ENCODE data around the gene TUT7.

Gene TUT7

GRCh38 chr9:86262492-86262891, 91.7 kb downstream of the TUT7 start:
- Histone ChIP-seq H3K36me3 (replicated peaks; ENCODE audit: low read depth, low read length) (peaks cover 19% of the 10 kb centered on the region), H3K4me1 (ENCODE audit: low read length) (no peaks in the 10 kb centered on the region), H4K20me1 (ENCODE audit: insufficient read depth, low read length) (no peaks in the 10 kb centered on the region), H3K79me2 (ENCODE audit: low read length) (peaks cover 4% of the 10 kb centered on the region), H3K9ac (ENCODE audit: low read length) (no peak overlapping the region), H3K4me3 (ENCODE audit: low read length) (no peak overlapping the region), H3K9me3 (ENCODE audit: insufficient read depth, low read length) (no peaks in the 10 kb centered on the region), H3K27ac (ENCODE audit: low read length) (no peak overlapping the region), H3K27me3 (ENCODE audit: low read depth, low read length) (no peaks in the 10 kb centered on the region), H3K4me2 (ENCODE audit: low read length) (no peak overlapping the region), H2AFZ (ENCODE audit: low read depth, low read length) (no peak overlapping the region)
- TF ChIP-seq EZH2phosphoT487 (IDR thresholded peaks at IDR 0.05; ENCODE audit: low read depth) (no peak), CTCF (IDR thresholded peaks at IDR 0.05; ENCODE audit: low read depth, low read length) (no peak)

GRCh38 chr9:86259557-86259956, 94.7 kb downstream of the TUT7 start, which contains the start of gene C9orf153:
Gene C9orf153, minus strand, starts transcription at chr9:86259657. Its CDS starts 30,054 bp downstream, at chr9:86229603.
- Histone ChIP-seq H3K9ac (ENCODE audit: low read length) (no peak within 1 kb of the TSS), H3K36me3 (replicated peaks; ENCODE audit: low read depth, low read length) (peaks cover 19% of the 10 kb centered on the region), H3K4me3 (ENCODE audit: low read length) (no peak within 1 kb of the TSS), H3K4me2 (ENCODE audit: low read length) (no peak within 1 kb of the TSS), H3K4me1 (ENCODE audit: low read length) (no peaks in the 10 kb centered on the region), H2AFZ (ENCODE audit: low read depth, low read length) (no peak within 1 kb of the TSS), H4K20me1 (ENCODE audit: insufficient read depth, low read length) (no peaks in the 10 kb centered on the region), H3K79me2 (ENCODE audit: low read length) (no peaks in the 10 kb centered on the region), H3K9me3 (ENCODE audit: insufficient read depth, low read length) (no peaks in the 10 kb centered on the region), H3K27ac (ENCODE audit: low read length) (no peak within 1 kb of the TSS), H3K27me3 (ENCODE audit: low read depth, low read length) (no peaks in the 10 kb centered on the region)
- TF ChIP-seq CTCF (IDR thresholded peaks at IDR 0.05; ENCODE audit: low read depth, low read length) (no peak), EZH2phosphoT487 (IDR thresholded peaks at IDR 0.05; ENCODE audit: low read depth) (no peak)

GRCh38 chr9:86257391-86257790, 96.8 kb downstream of the TUT7 start:
- Histone ChIP-seq H4K20me1 (ENCODE audit: insufficient read depth, low read length) (no peaks in the 10 kb centered on the region), H3K4me3 (ENCODE audit: low read length) (no peak overlapping the region)
- no peak for TF ChIP-seq CTCF (IDR thresholded peaks at IDR 0.05; ENCODE audit: low read depth, low read length)
- no peak for TF ChIP-seq EZH2phosphoT487 (IDR thresholded peaks at IDR 0.05; ENCODE audit: low read depth)

GRCh38 chr9:86256653-86257052, 97.6 kb downstream of the TUT7 start:
- Histone ChIP-seq H3K4me1 (ENCODE audit: low read length) (no peaks in the 10 kb centered on the region), H3K27ac (ENCODE audit: low read length) (no peak overlapping the region), H3K9me3 (ENCODE audit: insufficient read depth, low read length) (0 out of 2 replicates have a peak, but pooled peaks cover 4% of the 10 kb centered on the region), H4K20me1 (ENCODE audit: insufficient read depth, low read length) (no peaks in the 10 kb centered on the region), H3K36me3 (replicated peaks; ENCODE audit: low read depth, low read length) (peaks cover 6% of the 10 kb centered on the region), H2AFZ (ENCODE audit: low read depth, low read length) (no peak overlapping the region), H3K9ac (ENCODE audit: low read length) (no peak overlapping the region), H3K27me3 (ENCODE audit: low read depth, low read length) (no peaks in the 10 kb centered on the region), H3K79me2 (ENCODE audit: low read length) (no peaks in the 10 kb centered on the region), H3K4me3 (ENCODE audit: low read length) (no peak overlapping the region), H3K4me2 (ENCODE audit: low read length) (no peak overlapping the region)
- TF ChIP-seq EZH2phosphoT487 (IDR thresholded peaks at IDR 0.05; ENCODE audit: low read depth) (no peak), CTCF (IDR thresholded peaks at IDR 0.05; ENCODE audit: low read depth, low read length) (no peak)

More at GRCh38 chr9:86257391-86257790, 96.8 kb downstream of the TUT7 start:
- Histone ChIP-seq H3K9ac (ENCODE audit: low read length) (no peak overlapping the region), H3K9me3 (ENCODE audit: insufficient read depth, low read length) (0 out of 2 replicates have a peak, but pooled peaks cover 4% of the 10 kb centered on the region), H3K27ac (ENCODE audit: low read length) (no peak overlapping the region), H3K79me2 (ENCODE audit: low read length) (no peaks in the 10 kb centered on the region), H3K4me2 (ENCODE audit: low read length) (no peak overlapping the region), H2AFZ (ENCODE audit: low read depth, low read length) (no peak overlapping the region), H3K4me1 (ENCODE audit: low read length) (no peaks in the 10 kb centered on the region), H3K27me3 (ENCODE audit: low read depth, low read length) (no peaks in the 10 kb centered on the region), H3K36me3 (replicated peaks; ENCODE audit: low read depth, low read length) (peaks cover 10% of the 10 kb centered on the region)

Data from OCI-LY3 (cell line).